Thyroid gland (tissue), 4 donors: Measurements from ENCODE around the gene TBL1XR1.

Source experiments
- CTCF ChIP-seq, 6 experiments: fragments of 200-600 bp in 3 of 6; fragments of 450-650 bp in 3 of 6; sonication (generic) in 3 of 6; IDR thresholded peaks; one replicate each; pipeline ENCODE4 v1.5.1; 2016 to 2019; ENCODE audit warnings: antibody characterized with exemption in 6 of 6, mild to moderate bottlenecking in 2 of 6, inconsistent platforms in 1 of 6, moderate library complexity in 1 of 6
- POLR2A ChIP-seq, 2 donors: fragments of 450-650 bp; IDR thresholded peaks; one replicate each; pipeline ENCODE4 v1.6.1; 2017; ENCODE audit warnings: antibody characterized with exemption in 2 of 2, mild to moderate bottlenecking in 2 of 2, moderate library complexity in 1 of 2

DNA sequence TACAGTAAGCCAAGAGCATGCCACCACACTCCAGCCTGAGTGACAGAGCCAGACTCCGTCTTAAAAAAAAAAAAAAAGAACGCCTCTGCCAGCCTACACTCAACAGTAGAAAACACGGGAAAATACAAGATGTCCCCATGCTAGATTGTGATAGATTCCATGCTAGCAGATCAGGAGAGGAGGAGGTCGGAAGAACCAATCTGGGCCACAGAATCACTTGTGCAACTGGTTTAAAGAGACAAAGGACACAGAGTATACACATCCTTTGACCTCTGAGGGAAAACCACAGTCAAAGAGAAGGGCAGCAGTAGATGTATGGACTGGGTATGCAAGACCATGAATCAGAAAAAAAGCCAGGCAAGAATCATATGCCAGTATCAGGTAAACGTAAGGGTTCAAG lies 15.9 kb downstream of the TBL1XR1 start:
- TF ChIP-seq CTCF (IDR thresholded peaks at IDR 0.05) (no peak), POLR2A (IDR thresholded peaks at IDR 0.05) (no peak)
